ENCODE measurements around the gene DNAJA1. TPM values are rescaled to one million over a fixed set of nuclear protein-coding genes. Genes with fewer than 3 reads are reported as not detected.

DNAJA1 gene
- total and polyA plus RNA-seq, 2 donors (not counting 3 experiments of a cell fraction or from before 2014, with no cell fraction given) = 72.9 to 182 TPM

DNA sequence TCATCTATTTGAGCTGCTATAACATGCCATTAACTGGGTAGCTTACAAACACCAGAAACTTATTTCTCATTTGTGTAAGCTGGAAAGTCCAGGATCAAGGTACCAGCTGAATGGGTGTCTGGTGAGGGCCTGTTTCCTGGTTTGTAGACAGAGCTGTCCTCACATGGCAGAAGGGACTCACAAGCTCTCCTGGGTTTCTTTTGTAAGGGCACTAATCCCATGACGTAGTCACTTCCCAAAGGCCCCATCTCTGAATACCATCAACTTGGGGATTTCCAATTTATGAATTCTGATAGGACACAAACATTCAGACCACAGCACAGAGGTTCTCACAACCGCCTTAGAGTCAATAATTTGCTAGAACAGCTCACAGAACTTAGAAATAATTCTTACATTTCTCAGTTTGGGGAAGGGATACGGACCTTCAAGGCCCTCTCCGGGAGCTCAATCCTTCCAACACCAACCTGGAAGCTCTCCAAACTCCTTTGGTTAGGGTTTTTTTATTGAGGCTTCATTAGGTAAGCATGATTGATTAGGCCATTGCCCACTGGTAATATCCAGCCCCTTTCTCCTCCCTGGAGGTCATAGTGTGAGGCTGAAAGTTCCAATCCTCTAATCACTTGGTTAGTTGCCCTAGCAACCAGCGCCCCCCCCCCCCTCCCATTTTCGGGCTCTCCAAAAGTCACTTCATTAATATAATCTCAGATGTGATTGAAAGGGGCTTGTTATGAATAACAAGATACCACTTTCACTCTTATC, 7.6 kb upstream of the DNAJA1 start:
- H3K9ac ChIP-seq (replicated peaks; ENCODE audit: extremely low read depth, insufficient read depth, low read length) = no peak overlapping the region

More for the DNA sequence above, 7.6 kb upstream of the DNAJA1 start:
- DNase-seq (ENCODE audit: low read depth, low spot score) (no peak), FAIRE-seq (no peak)
- TF ChIP-seq, protein P1, sequence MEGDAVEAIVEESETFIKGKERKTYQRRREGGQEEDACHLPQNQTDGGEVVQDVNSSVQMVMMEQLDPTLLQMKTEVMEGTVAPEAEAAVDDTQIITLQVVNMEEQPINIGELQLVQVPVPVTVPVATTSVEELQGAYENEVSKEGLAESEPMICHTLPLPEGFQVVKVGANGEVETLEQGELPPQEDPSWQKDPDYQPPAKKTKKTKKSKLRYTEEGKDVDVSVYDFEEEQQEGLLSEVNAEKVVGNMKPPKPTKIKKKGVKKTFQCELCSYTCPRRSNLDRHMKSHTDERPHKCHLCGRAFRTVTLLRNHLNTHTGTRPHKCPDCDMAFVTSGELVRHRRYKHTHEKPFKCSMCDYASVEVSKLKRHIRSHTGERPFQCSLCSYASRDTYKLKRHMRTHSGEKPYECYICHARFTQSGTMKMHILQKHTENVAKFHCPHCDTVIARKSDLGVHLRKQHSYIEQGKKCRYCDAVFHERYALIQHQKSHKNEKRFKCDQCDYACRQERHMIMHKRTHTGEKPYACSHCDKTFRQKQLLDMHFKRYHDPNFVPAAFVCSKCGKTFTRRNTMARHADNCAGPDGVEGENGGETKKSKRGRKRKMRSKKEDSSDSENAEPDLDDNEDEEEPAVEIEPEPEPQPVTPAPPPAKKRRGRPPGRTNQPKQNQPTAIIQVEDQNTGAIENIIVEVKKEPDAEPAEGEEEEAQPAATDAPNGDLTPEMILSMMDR (IDR thresholded peaks at IDR 0.05; ENCODE audit: extremely low read depth in 1 of 2, insufficient read depth in 1 of 2, low read depth in 1 of 2, low read length in 2 of 2) = no peak
- TF ChIP-seq, protein P2, sequence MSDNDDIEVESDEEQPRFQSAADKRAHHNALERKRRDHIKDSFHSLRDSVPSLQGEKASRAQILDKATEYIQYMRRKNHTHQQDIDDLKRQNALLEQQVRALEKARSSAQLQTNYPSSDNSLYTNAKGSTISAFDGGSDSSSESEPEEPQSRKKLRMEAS (IDR thresholded peaks at IDR 0.05; ENCODE audit: insufficient read depth, insufficient read length) = no peak
- TF ChIP-seq POLR2AphosphoS5 (IDR thresholded peaks at IDR 0.05; ENCODE audit: insufficient read depth, low read depth, low read length) = no peak
- no peak for TF ChIP-seq FOS (IDR thresholded peaks at IDR 0.05; ENCODE audit: borderline replicate concordance, insufficient read depth, low read length)
- no peak for TF ChIP-seq POLR2A (IDR thresholded peaks at IDR 0.05; ENCODE audit: low read depth, low read length)
- TF ChIP-seq JUN (IDR thresholded peaks at IDR 0.05; ENCODE audit: borderline replicate concordance, insufficient read depth, insufficient read length, low read depth) = no peak
- no peak for TF ChIP-seq GATA2 (IDR thresholded peaks at IDR 0.05; ENCODE audit: insufficient read depth, insufficient read length, low read depth, low read length)
- TF ChIP-seq EZH2 (IDR thresholded peaks at IDR 0.05; ENCODE audit: borderline replicate concordance, low read depth, low read length, severe bottlenecking) = no peak
- TF ChIP-seq MYC (IDR thresholded peaks at IDR 0.05; ENCODE audit: low read depth, low read length) = no peak
- Histone ChIP-seq H3K9me1 (replicated peaks; ENCODE audit: control insufficient read depth, extremely low read depth, insufficient read depth, low read length) (no peaks in the 10 kb centered on the region), H2AFZ (ENCODE audit: low read depth, low read length) (no peak overlapping the region), H3K4me3 (replicated peaks in 1 of 3; ENCODE audit: insufficient read depth in 1 of 3, low read depth in 1 of 3, low read length in 3 of 3) (no peak overlapping the region), H3K27me3 (ENCODE audit: control insufficient read depth in 2 of 2, insufficient read depth in 2 of 2, low read length in 2 of 2) (no peaks in the 10 kb centered on the region), H3K36me3 (ENCODE audit: control insufficient read depth in 2 of 2, extremely low read depth in 1 of 2, insufficient read depth in 2 of 2, low read length in 2 of 2) (no peaks in the 10 kb centered on the region), H4K20me1 (replicated peaks; ENCODE audit: control insufficient read depth, extremely low read depth, insufficient read depth, low read length) (no peaks in the 10 kb centered on the region), H3K9me3 (replicated peaks; ENCODE audit: control insufficient read depth, insufficient read depth, low read length) (no peaks in the 10 kb centered on the region), H3K27ac (ENCODE audit: insufficient read depth, low read depth, low read length) (no peak overlapping the region), H3K4me2 (ENCODE audit: insufficient read depth, low read length) (no peak overlapping the region), H3K79me2 (ENCODE audit: control insufficient read depth, insufficient read depth, low read length) (no peaks in the 10 kb centered on the region), H3K4me1 (ENCODE audit: control insufficient read depth, extremely low read depth, insufficient read depth, low read length) (no peaks in the 10 kb centered on the region)
- no TSS peak for BruUV-seq (replicated peaks)
- CTCF ChIA-PET = no interaction called here
- POLR2A ChIA-PET = interaction anchor here (1.7 kb wide), 1 partner anchor 8 kb away, joined by 10 read pairs; the partner anchor contains the start of gene DNAJA1
- dilution Hi-C loops (cut with MboI; ENCODE audit: extremely low pct_ligation_motif_present, low sequenced_read_pairs) (no loop called here), intact Hi-C loops (cut with micrococcal nuclease) (no loop called here)

All from endothelial cell of umbilical vein (primary cell).